Cardiac fibroblast (primary cell): ENCODE measurements around the gene MAGEB6B.
"Not testable (repeated sequence)": the region's sequence is repeated elsewhere in the genome, so short reads cannot be mapped to it uniquely, and the experiment has no call there.

Source experiments
- DNase-seq, 2 donors: peaks; one replicate each; pipeline versions ENCODE4 v3.0.0 to v3.0.0-alpha.2; 2010; ENCODE audit warnings: low read depth in 2 of 2
- H3K4me3 ChIP-seq, 2 donors: replicated peaks in 1 of 2; 1 replicate in 1 of 2; 2 replicates in 1 of 2; pipeline ENCODE4 v1.5.1; 2011; ENCODE audit warnings: low read depth in 2 of 2, low read length in 2 of 2, mild to moderate bottlenecking in 2 of 2, moderate library complexity in 1 of 2
- TF ChIP-seq, protein P1 (sequence below): IDR thresholded peaks from one replicate; pipeline ENCODE4 v1.5.1; 2011; ENCODE audit warnings: low read depth, mild to moderate bottlenecking, low read length, inconsistent platforms

Gene MAGEB6B, protein sequence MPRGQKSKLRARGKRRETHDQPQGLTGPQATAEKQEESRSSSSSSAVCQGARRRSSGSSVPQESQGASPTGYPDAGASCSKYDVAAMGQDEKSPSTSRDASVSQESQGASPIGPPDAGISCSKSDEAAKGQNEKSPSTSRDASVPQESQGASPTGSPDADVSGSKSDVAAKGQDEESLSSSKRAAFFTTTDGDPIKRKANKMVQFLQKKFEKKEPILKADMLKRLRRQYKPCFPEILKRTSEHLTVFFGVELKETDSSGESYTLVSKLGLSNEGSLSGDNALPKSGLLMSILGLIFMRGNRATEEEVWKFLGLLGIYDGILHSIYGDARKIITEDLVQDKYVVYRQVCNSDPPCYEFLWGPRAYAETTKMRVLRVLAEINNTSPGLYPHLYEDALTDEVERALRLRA

DNA sequence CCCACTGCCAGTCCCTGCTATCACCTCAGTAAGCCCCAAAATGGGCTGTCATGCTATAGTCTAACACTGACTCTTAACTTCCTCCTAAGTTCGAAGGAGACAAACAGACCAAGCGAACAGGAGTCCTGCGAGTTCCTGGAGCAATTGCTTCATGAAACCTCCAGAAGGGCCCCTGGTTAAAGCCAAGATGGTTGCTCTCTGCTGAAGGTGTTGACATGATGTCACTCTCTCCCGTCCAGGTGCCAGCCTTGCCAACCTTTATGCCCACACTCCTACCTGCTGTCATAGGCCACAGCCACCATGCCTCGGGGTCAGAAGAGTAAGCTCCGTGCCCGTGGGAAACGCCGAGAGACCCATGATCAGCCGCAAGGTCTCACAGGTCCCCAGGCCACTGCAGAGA is at the start of gene MAGEB6B:
Gene MAGEB6B (plus strand): TSS at position 301 of the 400 bp plus-strand sequence. CDS start 0 bp downstream, at position 301.
- no peak for DNase-seq
- TF ChIP-seq, protein P1, sequence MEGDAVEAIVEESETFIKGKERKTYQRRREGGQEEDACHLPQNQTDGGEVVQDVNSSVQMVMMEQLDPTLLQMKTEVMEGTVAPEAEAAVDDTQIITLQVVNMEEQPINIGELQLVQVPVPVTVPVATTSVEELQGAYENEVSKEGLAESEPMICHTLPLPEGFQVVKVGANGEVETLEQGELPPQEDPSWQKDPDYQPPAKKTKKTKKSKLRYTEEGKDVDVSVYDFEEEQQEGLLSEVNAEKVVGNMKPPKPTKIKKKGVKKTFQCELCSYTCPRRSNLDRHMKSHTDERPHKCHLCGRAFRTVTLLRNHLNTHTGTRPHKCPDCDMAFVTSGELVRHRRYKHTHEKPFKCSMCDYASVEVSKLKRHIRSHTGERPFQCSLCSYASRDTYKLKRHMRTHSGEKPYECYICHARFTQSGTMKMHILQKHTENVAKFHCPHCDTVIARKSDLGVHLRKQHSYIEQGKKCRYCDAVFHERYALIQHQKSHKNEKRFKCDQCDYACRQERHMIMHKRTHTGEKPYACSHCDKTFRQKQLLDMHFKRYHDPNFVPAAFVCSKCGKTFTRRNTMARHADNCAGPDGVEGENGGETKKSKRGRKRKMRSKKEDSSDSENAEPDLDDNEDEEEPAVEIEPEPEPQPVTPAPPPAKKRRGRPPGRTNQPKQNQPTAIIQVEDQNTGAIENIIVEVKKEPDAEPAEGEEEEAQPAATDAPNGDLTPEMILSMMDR: no peak
- no peak within 1 kb of the TSS for H3K4me3 ChIP-seq

DNA sequence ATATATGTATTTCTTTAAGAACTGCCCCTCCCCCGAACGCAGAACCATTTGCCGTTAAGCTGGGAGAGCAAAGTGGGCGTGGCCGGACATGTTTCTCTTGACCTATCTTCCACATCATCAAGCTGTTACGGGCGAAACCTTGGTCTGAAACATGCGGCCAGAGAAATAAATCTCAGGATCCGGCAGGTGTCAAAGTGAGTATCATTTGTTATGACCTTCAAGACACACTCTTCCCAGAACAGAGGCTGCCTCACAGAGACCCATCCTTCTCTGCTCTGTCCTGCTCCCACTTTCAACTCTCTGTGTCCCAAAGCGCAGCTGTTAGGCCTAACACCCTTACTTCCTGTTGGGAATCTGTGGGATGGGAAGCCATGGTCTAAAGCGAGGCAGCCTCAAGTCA is 22.1 kb upstream of the MAGEB6B start, which contains the start of gene MAGEB18:
Gene MAGEB18 (plus strand): TSS at position 70 of the 400 bp plus-strand sequence. CDS start 643 bp downstream, outside the sequence.
- DNase-seq: no peak
- TF ChIP-seq, protein P1: no peak
- no peak within 1 kb of the TSS for H3K4me3 ChIP-seq

DNA sequence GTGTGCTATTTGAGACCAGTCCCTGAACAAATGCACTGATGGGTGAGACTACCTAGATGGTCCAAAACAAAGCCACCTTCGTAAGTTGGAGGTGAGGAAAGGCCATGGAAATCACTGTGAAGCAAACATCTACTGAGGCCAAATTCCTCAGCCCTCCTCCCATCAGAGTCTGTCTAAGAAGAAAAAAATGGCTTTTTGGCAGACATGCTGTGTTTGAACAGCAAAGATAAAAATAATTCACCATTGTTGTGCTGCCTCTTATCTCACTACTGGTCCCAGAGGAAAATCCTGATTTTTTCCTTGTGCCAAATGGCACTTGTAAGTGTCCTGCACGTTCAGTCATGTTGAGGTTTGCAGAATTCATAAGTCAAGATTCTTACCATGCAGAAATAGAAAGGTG is 14.4 kb upstream of the MAGEB6B start:
- no peak overlapping the region for H3K4me3 ChIP-seq
- TF ChIP-seq, protein P1: no peak
- DNase-seq: peak in 1 of 2 donors; percentile 11

DNA sequence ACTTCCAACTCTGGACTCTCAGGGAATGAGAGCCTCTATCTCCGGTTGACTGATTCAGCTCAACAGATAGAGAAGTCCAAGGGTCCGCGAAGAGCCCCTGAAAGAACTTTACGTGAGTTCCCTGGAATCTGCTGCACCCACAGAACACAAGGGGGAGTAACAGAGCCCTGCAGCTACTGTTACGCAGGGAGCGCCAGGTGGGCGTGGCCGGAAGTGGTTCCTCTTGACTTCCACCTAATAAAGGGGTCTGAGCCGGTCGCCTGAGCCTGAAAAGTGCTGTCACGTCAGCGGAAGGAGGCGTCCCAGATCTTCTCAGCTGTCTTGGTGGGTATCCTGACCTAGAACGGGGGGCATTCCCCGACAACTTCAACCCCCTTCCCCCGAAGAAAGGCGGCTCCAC is 31.8 kb downstream of the MAGEB6B start, which contains the start of gene MAGEB6:
Gene MAGEB6 (plus strand): TSS at position 237 of the 400 bp plus-strand sequence. CDS start 1,407 bp downstream, outside the sequence.
- H3K4me3 ChIP-seq: no peak within 1 kb of the TSS
- no peak for DNase-seq
- TF ChIP-seq, protein P1: no peak

DNA sequence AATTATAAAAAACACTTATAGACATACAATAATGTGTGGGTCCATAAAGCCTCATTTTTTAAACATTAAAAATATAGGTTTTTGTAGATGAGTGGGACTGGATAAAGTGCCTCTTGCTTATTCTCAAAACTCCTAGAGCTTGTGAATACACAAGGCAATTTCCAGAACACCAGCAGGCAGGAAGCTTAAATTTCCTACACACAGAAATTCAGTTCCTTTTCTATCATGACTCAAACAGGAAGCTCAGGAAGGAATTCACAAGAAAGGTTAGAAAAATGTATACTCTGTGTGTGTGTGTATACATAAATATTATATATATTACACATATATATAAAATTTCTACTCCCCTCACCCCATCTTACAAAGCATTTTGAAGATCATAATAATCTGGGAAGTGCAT is 43.2 kb downstream of the MAGEB6B start:
- TF ChIP-seq, protein P1: no peak
- peak in 1 of 2 donors; percentile 1 for DNase-seq
- no peak overlapping the region for H3K4me3 ChIP-seq

DNA sequence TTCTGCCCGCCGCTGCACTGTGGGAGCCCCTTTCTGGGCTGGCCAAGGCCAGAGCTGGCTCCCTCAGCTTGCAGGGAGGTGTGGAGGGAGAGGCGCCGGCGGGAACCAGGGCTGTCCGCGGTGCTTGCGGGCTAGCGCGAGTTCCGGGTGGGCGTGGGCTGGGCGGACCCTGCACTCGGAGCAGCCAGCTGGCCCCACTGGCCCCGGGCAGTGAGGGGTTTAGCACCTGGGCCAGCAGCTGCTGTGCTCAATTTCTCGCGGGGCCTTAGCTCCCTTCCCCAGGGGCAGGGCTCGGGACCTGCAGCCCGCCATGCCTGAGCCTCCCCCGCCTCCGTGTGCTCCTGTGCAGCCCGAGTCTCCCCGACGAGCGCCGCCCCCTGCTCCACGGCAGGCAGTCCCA is 44.3 kb downstream of the MAGEB6B start:
- not testable (repeated sequence) for DNase-seq, H3K4me3 ChIP-seq

DNA sequence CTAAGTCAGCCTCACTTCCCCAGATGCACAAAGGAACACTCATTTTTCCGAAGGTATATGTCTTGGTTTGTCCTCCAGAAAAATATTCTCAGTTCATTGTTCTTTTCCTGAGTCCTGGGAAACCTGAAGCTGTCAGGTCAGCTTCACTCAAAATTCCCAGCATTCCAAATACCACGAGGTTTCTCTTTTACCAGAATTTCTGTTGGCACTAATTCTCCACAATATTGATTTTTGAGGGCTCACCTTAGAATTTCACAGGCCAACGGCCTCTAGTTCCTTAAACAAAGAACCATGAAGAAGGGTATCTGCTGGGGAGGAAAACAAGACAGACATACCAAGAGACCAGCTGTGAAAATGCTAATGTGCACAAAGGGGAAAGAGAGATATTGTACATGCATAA is 47.6 kb downstream of the MAGEB6B start:
- TF ChIP-seq, protein P1: no peak
- H3K4me3 ChIP-seq: no peak overlapping the region
- DNase-seq: no peak
